Activated CD4-positive, alpha-beta T cell treated with anti-CD3 and anti-CD28 coated beads, Interleukin-2, amount 10 ng/mL, durations not matched to agents 24 days and 14 days (primary cell): ENCODE measurements around the gene CXCL1. TPM values are rescaled to one million over a fixed set of nuclear protein-coding genes. Genes with fewer than 3 reads are reported as not detected.

Experiments used
- DNase-seq: peaks from one replicate; pipeline ENCODE4 v3.0.0; 2022
- H3K27ac Mint-ChIP-seq: one replicate; pipeline ENCODE4 v1.8.0; 2022; ENCODE audit warnings: mild to moderate bottlenecking, mixed read lengths
- H3K27me3 Mint-ChIP-seq: one replicate; pipeline ENCODE4 v1.8.0; 2022; ENCODE audit warnings: mixed read lengths
- H3K36me3 Mint-ChIP-seq: one replicate; pipeline ENCODE4 v1.8.0; 2022; ENCODE audit warnings: low read depth, mild to moderate bottlenecking, mixed read lengths
- H3K4me1 Mint-ChIP-seq: one replicate; pipeline ENCODE4 v1.8.0; 2021; ENCODE audit warnings: mixed read lengths
- H3K4me3 Mint-ChIP-seq: one replicate; pipeline ENCODE4 v1.8.0; 2022; ENCODE audit warnings: mild to moderate bottlenecking, moderate library complexity, mixed read lengths
- H3K9me3 Mint-ChIP-seq: one replicate; pipeline ENCODE4 v1.8.0; 2021; ENCODE audit warnings: mixed read lengths
- intact Hi-C: fragments of 100-400 bp; cut with micrococcal nuclease; formaldehyde crosslinking; loops from one replicate; pipeline ENCODE4 v1.15.1; 2023
- total RNA-seq: library from RNA; stranded (reverse); gene quantifications from 2 replicates; pipeline ENCODE4 v1.2.3, GENCODE V29; 2022

Gene CXCL1
- not detected in 2 replicates for total RNA-seq

DNA sequence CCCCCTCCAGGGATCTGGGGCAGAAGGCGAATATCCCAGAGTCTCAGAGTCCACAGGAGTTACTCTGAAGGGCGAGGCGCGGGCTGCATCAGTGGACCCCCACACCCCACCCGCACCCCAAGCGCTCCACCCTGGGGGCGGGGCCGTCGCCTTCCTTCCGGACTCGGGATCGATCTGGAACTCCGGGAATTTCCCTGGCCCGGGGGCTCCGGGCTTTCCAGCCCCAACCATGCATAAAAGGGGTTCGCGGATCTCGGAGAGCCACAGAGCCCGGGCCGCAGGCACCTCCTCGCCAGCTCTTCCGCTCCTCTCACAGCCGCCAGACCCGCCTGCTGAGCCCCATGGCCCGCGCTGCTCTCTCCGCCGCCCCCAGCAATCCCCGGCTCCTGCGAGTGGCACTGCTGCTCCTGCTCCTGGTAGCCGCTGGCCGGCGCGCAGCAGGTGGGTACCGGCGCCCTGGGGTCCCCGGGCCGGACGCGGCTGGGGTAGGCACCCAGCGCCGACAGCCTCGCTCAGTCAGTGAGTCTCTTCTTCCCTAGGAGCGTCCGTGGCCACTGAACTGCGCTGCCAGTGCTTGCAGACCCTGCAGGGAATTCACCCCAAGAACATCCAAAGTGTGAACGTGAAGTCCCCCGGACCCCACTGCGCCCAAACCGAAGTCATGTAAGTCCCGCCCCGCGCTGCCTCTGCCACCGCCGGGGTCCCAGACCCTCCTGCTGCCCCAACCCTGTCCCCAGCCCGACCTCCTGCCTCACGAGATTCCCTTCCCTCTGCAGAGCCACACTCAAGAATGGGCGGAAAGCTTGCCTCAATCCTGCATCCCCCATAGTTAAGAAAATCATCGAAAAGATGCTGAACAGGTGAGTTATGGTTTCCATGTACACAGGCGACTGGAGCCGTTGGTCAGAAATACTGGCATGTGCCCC lies at the start of gene CXCL1:
CXCL1 (plus strand) TSS at position 264 of the 926 bp plus-strand sequence; CDS start at position 342, 78 bp downstream.
- Mint-ChIP-seq H3K4me3 (peak within 1 kb of the TSS; percentile 30), H3K27me3 (peaks cover 35% of the 10 kb centered on the region), H3K4me1 (no peaks in the 10 kb centered on the region), H3K27ac (no peak within 1 kb of the TSS), H3K9me3 (no peaks in the 10 kb centered on the region), H3K36me3 (no peaks in the 10 kb centered on the region)
- intact Hi-C loops, result loop anchor here (10.0 kb wide), 1 partner anchor 205 kb away; no protein-coding TSS in a partner anchor
- DNase-seq, result no peak

DNA sequence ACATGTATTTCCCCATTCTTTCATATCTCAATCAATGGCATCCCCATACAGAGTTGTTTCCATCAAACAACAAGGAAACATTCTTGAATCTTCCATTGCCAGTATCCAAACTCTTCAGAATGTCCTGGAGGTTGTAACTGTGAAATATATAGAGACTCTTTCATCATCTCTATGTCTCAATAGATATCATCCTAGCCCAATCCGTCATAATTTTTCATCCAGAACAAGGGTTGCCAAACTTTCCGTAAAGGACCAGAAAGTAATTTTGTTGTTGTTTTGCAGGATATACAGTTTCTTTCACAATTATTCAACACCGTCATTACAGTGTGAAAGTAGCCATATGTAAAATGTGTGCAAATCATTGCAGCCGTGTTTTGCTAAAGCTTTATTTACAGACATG lies 47.9 kb upstream of the CXCL1 start:
- Mint-ChIP-seq H3K4me1 (peaks cover 8% of the 10 kb centered on the region), H3K9me3 (peaks cover 7% of the 10 kb centered on the region), H3K36me3 (no peaks in the 10 kb centered on the region), H3K27me3 (no peaks in the 10 kb centered on the region), H3K4me3 (no peak overlapping the region), H3K27ac (no peak overlapping the region)
- DNase-seq, result no peak
- intact Hi-C loops, result no loop called here

DNA sequence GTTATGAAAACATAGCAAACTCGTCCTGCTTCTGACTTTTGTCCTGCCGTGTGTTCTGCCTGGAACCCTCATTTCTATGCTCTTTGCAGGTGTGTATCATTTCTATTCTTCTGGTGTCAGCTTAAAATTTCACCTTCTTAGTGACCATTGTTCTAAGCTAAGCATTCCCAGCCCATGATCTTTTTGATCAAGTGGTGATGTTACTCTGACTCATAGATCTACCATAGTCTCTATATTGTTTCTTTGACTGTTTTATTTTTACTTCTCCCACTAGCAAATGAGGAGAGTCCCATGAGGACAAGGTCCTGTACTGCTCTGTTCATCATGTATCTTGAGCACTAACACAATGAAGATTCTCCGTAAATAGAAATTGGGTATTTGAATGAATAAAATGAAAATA lies 46.8 kb upstream of the CXCL1 start:
- Mint-ChIP-seq H3K27me3 (no peaks in the 10 kb centered on the region), H3K36me3 (no peaks in the 10 kb centered on the region)
- no peak for DNase-seq

DNA sequence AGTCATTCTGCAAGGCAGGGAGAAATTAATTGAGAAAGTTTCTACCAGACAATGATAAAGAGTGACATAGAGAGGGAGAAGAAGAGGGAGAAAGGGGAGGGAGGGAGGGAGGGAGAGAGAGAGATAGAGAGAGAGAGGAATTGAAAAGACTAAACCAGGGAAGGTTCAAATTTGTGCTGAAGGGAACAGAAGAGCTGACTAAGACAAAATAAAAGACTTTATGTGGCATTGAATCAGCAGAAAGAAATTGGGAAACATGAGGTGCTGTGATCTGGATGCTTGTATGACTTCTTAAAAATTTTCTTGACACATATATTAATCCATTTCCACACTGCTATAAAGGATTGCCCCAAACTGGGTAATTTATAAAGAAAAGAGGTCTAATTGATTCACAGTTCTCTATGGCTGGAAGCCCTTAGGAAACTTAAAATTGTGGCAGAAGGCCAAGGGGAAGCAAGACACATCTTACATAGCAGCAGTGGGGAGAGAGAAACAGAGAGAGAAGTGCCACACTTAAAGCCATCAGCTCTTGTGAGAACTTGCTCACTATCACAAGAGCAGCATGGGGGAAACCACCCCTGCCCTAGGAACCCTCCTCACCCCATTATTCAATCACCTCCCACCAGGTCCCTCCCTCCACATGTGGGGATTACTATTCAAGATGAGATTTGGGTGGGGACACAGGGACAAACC lies 46.2 kb upstream of the CXCL1 start:
- no peaks in the 10 kb centered on the region for H3K36me3 Mint-ChIP-seq
- no peak overlapping the region for H3K4me3 Mint-ChIP-seq
- intact Hi-C loops, result no loop called here
- no peaks in the 10 kb centered on the region for H3K4me1 Mint-ChIP-seq
- DNase-seq, result no peak
- H3K27me3 Mint-ChIP-seq, result no peaks in the 10 kb centered on the region
- H3K9me3 Mint-ChIP-seq, result no peaks in the 10 kb centered on the region
- no peak overlapping the region for H3K27ac Mint-ChIP-seq

More for the DNA sequence above, 46.8 kb upstream of the CXCL1 start:
- no peaks in the 10 kb centered on the region for H3K9me3 Mint-ChIP-seq
- intact Hi-C loops, result no loop called here
- no peak overlapping the region for H3K27ac Mint-ChIP-seq
- H3K4me3 Mint-ChIP-seq, result no peak overlapping the region
- peaks cover 2% of the 10 kb centered on the region for H3K4me1 Mint-ChIP-seq

DNA sequence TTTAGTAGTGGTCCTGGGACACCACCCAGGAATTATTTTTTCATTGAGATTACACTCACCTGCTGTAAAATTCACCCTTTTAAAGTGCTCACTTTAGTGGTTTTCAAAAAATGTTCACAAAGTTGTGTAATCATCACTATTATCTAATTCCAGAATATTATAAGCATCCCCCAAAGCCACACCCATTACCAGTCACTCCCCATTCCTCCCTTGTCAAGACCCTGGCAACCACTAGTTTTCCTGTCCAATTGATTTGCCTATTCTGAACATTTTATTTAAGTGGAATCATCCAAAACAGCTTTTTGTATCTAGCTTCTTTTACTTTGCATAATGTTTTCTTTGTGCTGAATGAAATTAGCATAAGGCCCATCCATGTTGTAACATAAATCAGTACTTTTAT lies 45.4 kb upstream of the CXCL1 start:
- Mint-ChIP-seq H3K4me3 (no peak overlapping the region), H3K27ac (no peak overlapping the region), H3K36me3 (no peaks in the 10 kb centered on the region), H3K27me3 (no peaks in the 10 kb centered on the region), H3K9me3 (no peaks in the 10 kb centered on the region), H3K4me1 (no peaks in the 10 kb centered on the region)
- intact Hi-C loops, result no loop called here
- no peak for DNase-seq

DNA sequence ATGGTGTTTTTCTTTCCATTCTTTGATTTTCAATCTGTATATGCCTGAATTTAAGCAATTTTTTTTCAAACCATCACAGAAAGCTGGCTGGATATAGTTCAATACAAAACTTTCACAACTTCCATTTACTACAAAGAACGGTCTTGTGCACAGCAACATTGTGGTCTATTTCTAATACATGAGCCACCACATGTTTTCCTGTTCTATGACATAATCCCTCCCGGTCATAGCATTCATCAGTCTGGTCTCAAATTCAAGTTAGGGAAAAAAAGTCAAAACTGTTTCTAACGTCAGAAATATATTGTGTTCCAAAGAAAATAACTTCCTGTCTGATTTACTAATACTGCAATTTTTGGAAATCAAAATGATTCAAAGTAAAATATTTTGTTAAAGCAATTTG lies 40.2 kb upstream of the CXCL1 start:
- no peak overlapping the region for H3K4me3 Mint-ChIP-seq
- H3K36me3 Mint-ChIP-seq, result no peaks in the 10 kb centered on the region
- H3K4me1 Mint-ChIP-seq, result no peaks in the 10 kb centered on the region
- peaks cover 1% of the 10 kb centered on the region for H3K27me3 Mint-ChIP-seq
- H3K9me3 Mint-ChIP-seq, result no peaks in the 10 kb centered on the region
- H3K27ac Mint-ChIP-seq, result no peak overlapping the region
- intact Hi-C loops, result no loop called here
- DNase-seq, result no peak

DNA sequence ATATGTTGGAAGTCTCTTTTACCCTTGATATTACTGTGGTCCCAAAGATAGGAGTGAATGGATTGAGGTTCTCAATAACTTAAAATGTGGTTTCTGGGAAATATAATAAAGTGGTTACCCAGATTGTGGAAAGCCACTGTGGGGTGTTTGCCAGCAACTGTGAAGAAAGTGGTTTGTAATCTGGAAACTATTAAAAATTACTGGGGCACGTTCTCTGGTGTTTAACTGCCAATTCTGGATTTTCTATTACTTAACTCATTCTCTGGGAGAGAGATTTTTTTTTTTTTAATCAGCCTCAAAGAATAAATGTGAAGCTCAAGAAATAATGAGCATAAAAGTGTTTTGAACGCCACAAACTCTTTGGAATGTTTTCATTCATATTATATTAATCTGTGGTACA lies 37.6 kb upstream of the CXCL1 start:
- Mint-ChIP-seq H3K27ac (no peak overlapping the region), H3K4me3 (no peak overlapping the region), H3K9me3 (no peaks in the 10 kb centered on the region), H3K36me3 (no peaks in the 10 kb centered on the region), H3K4me1 (no peaks in the 10 kb centered on the region), H3K27me3 (peaks cover 6% of the 10 kb centered on the region)
- DNase-seq, result no peak
- intact Hi-C loops, result no loop called here

DNA sequence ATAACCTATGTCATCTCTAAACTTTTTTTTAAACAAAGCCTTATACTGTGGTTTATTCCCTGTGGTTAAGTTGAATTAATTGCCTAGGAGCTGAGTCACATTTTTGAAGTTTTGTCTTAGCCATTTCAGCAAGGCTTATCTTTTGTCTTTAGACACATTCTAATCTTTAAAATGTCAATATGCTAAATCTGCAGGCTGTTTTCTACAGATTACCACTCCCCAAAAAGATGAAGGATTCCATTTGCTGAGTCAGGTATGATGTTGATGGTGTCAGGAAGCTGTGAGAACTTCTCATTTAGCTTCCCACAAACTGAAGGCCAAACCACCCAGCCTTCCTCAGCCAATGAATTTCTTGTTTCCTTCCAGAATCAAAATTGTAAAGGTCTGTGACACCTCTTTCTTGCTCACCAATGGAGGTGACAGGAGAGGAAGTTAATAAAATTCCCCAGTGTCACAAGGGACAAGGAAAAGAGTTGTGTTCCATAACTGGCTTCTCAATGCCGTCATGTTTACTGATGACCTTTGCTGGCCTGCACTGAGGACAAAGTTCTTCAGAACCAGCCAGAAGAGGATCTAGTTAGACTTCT lies 36.4 kb upstream of the CXCL1 start:
- intact Hi-C loops, result no loop called here
- Mint-ChIP-seq H3K4me3 (no peak overlapping the region), H3K36me3 (no peaks in the 10 kb centered on the region), H3K27ac (no peak overlapping the region), H3K27me3 (peaks cover 16% of the 10 kb centered on the region), H3K9me3 (no peaks in the 10 kb centered on the region), H3K4me1 (no peaks in the 10 kb centered on the region)
- DNase-seq, result no peak

DNA sequence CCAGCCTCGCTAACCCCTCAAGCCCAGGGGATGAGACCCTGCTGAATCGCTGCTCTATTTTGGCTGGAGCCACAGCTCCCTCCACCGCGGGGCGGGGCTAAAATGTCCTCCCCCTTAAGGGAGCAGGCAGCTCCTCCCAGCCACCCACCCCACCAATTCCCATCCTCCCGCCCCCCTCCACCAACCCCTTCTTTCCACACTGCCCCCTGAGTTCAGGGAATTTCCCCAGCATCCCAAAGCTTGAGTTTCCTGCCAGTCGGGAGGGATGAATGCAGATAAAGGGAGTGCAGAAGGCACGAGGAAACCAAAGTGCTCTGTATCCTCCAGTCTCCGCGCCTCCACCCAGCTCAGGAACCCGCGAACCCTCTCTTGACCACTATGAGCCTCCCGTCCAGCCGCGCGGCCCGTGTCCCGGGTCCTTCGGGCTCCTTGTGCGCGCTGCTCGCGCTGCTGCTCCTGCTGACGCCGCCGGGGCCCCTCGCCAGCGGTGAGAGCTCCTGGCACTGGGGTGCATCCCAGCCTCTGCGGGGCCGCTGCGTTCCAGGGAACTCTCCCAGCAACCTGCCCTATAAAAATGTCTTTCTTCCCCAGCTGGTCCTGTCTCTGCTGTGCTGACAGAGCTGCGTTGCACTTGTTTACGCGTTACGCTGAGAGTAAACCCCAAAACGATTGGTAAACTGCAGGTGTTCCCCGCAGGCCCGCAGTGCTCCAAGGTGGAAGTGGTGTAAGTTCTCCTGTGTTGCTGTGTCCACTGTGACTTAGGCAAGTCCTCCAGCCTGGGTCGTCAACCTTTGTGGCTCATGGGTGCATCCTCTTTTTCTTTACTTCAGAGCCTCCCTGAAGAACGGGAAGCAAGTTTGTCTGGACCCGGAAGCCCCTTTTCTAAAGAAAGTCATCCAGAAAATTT lies 32.6 kb upstream of the CXCL1 start, which contains the start of gene CXCL6:
CXCL6 (plus strand) TSS at position 306 of the 907 bp plus-strand sequence; CDS start at position 379, 73 bp downstream.
- intact Hi-C loops, result no loop called here
- DNase-seq, result peak; percentile 53
- peak within 1 kb of the TSS; percentile 41 for H3K4me3 Mint-ChIP-seq
- no peaks in the 10 kb centered on the region for H3K4me1 Mint-ChIP-seq
- no peaks in the 10 kb centered on the region for H3K36me3 Mint-ChIP-seq
- H3K27ac Mint-ChIP-seq, result no peak within 1 kb of the TSS
- no peaks in the 10 kb centered on the region for H3K9me3 Mint-ChIP-seq
- H3K27me3 Mint-ChIP-seq, result peaks cover 34% of the 10 kb centered on the region

DNA sequence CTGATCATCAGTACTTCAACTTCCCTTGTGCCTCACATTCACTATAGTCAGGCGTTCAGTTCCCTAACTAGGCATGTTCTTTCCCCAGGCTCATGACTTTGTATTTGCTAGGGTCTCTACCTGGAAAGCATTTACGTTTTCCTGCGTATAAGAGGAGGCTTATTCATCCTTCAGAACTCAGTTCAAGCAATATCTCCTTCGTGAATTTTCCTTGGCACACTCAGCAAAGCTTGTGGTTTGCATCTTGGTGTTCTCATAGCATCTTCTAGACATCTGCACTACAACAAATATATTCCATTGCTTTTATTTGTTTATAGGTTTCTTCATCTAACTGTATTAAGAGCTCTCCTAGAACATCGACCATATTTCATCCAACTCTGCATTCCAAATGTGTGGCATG lies 30.1 kb upstream of the CXCL1 start:
- H3K36me3 Mint-ChIP-seq, result no peaks in the 10 kb centered on the region
- no peaks in the 10 kb centered on the region for H3K4me1 Mint-ChIP-seq
- intact Hi-C loops, result no loop called here
- H3K9me3 Mint-ChIP-seq, result no peaks in the 10 kb centered on the region
- H3K27me3 Mint-ChIP-seq, result peaks cover 38% of the 10 kb centered on the region
- no peak overlapping the region for H3K27ac Mint-ChIP-seq
- no peak overlapping the region for H3K4me3 Mint-ChIP-seq
- no peak for DNase-seq

DNA sequence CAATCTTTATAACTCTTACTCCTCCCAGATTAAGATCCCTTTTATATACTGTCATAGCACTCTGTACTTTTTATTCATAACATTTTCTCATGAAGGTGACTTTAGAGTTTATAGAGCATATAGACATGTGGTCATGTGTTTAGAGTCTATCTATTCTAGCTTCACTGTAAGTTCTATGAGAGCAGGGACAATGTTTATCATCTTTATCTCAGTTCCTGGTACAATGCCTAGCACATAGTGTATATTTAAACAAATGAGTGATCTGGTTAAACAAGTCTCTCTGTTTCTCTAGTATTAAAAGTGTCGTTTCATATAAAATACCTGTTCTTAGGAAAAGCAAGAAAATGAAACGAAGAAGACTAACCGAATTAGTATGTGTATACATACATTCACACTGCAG lies 29.5 kb upstream of the CXCL1 start:
- Mint-ChIP-seq H3K4me1 (no peaks in the 10 kb centered on the region), H3K36me3 (no peaks in the 10 kb centered on the region), H3K27ac (no peak overlapping the region), H3K9me3 (no peaks in the 10 kb centered on the region), H3K27me3 (peaks cover 41% of the 10 kb centered on the region), H3K4me3 (no peak overlapping the region)
- DNase-seq, result no peak
- intact Hi-C loops, result no loop called here

DNA sequence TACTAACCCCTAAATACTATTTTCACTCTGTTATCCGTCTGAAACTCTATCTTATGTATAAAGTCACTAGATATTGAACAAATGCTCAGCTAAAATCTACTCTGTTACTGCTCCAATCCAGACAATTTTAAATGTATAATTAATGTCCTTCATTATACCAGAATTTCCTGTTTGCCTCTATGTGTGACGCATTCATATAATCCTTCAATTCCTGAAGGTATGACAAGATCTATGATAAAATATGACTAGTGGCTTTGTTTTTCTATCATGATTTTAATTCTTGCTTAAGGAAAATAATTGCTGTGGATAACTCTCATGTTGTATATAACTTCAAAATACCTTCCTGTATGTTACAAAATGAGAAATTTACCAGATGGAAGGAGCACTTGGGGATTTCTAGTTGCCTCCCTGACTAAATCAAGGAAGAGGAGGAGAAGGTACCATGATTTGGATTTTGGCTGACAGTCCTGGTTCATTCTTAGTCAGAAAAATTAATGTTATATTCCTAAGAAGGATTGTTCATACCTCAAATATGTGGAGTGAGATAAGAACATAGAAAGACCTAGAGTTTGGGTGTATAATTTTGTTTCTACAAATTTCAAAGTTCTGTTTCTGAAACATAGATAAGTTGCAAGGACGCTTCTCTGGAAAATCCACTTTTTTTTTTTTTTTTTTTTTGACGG lies 27.8 kb upstream of the CXCL1 start:
- Mint-ChIP-seq H3K27ac (no peak overlapping the region), H3K36me3 (no peaks in the 10 kb centered on the region), H3K4me1 (no peaks in the 10 kb centered on the region), H3K27me3 (peaks cover 38% of the 10 kb centered on the region), H3K9me3 (no peaks in the 10 kb centered on the region), H3K4me3 (no peak overlapping the region)
- DNase-seq, result no peak
- intact Hi-C loops, result no loop called here

DNA sequence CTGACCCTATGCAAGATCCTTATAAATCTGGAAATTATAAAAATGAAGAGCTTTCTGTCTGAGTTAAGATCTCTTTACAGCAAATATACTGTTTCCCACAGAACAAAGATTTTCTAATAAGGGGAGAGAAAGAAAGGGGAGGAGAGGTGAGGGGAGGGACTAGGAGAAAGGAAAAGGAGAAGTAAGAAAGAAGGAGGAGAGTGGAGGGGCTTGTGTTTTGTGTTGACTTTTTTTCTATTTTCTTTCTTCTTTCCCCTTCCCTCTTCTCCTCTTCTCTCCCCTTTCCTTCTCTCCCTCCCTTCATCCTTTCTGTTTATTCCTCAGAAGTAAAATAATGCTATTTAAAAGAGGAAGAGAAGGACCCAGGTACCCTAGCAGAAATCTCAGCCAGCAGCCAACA lies 26.5 kb upstream of the CXCL1 start:
- Mint-ChIP-seq H3K27ac (no peak overlapping the region), H3K4me3 (no peak overlapping the region), H3K9me3 (no peaks in the 10 kb centered on the region), H3K27me3 (peaks cover 26% of the 10 kb centered on the region), H3K36me3 (no peaks in the 10 kb centered on the region), H3K4me1 (no peaks in the 10 kb centered on the region)
- intact Hi-C loops, result no loop called here
- DNase-seq, result no peak
